ENCODE measurements around the gene ST8SIA1. TPM values are rescaled to one million over a fixed set of nuclear protein-coding genes. Genes with fewer than 3 reads are reported as not detected.
A peak's percentile ranks its signal among the peaks of the same experiment; 100 is the strongest.

Gene ST8SIA1
- total and polyA plus RNA-seq, 10 donors = 1.7 to 12.2 (median 5.0) TPM

DNA sequence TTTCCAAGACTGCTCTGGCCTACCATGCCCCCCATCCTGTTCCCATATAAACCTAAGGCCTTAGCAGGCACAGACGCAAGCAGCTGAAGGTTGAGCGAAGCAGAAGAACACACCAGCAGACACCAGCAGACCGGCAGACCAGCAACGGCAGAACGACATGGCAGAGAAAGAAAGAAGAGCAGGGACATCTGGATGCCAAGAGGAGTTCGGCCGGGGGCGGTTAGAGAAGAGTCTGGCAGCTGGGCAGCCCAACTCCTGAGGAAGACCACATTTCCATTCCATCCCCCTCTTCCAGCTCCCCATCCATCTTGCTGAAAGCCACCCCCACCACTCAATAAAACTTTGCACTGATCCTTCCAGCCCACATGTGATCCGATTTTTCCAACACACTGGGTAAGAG lies 5.2 kb upstream of the ST8SIA1 start:
- no peak for TF ChIP-seq POLR2A (IDR thresholded peaks at IDR 0.05)
- 70 to 92% (median 91%) methylated on average over 9 of the region's 9 CpGs for WGBS, 5 donors

DNA sequence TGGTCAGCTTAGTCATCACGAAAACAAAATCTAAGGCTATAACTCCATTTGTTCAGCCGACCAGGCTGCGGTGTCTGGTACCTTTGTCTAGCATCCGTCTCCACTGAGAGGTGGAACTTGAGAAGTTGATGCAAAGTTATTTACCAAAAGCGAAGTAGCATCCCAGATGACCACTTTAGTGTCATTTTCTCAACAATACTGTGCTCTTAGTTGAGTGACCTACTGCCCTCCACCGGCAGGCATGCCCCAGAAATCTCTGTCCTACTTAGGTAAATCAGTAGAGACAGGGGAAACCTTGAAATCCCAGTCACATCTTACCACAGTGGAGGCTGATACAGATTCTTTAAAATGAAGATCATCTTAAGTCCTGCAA lies 1.3 kb upstream of the ST8SIA1 start:
- Histone ChIP-seq H3K4me1 (peaks cover 5 to 41% (median 21%) of the 10 kb centered on the region in 6 donors), H3K4me3 (peak overlapping the region in 6 of 8 donors; percentile 47 to 75 (median 54)), H3K9me3 (no peaks in the 10 kb centered on the region), H3K27me3 (replicated peaks in 1 of 7) (peaks cover 0 to 55% (median 35%) of the 10 kb centered on the region in 7 donors), H3K36me3 (no peaks in the 10 kb centered on the region), H3K27ac (peak overlapping the region in 4 of 8 donors; percentile 67 to 83 (median 77))
- DNase-seq = no peak
- TF ChIP-seq POLR2A (IDR thresholded peaks at IDR 0.05) (no peak), POLR2AphosphoS5 (IDR thresholded peaks at IDR 0.05) (no peak)
- TF ChIP-seq, protein P1, sequence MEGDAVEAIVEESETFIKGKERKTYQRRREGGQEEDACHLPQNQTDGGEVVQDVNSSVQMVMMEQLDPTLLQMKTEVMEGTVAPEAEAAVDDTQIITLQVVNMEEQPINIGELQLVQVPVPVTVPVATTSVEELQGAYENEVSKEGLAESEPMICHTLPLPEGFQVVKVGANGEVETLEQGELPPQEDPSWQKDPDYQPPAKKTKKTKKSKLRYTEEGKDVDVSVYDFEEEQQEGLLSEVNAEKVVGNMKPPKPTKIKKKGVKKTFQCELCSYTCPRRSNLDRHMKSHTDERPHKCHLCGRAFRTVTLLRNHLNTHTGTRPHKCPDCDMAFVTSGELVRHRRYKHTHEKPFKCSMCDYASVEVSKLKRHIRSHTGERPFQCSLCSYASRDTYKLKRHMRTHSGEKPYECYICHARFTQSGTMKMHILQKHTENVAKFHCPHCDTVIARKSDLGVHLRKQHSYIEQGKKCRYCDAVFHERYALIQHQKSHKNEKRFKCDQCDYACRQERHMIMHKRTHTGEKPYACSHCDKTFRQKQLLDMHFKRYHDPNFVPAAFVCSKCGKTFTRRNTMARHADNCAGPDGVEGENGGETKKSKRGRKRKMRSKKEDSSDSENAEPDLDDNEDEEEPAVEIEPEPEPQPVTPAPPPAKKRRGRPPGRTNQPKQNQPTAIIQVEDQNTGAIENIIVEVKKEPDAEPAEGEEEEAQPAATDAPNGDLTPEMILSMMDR (IDR thresholded peaks at IDR 0.05 in 8 of 11, conservative IDR thresholded peaks at IDR 0.05 in 3 of 11) = no peak
- 3 to 6% (median 4%) methylated on average over 6 of the region's 6 CpGs for WGBS, 5 donors
- intact Hi-C loops (cut with DNase I; ENCODE audit: low total_unique reads) = no loop called here

More for the DNA sequence above, 5.2 kb upstream of the ST8SIA1 start:
- Histone ChIP-seq H3K4me3 (no peak overlapping the region), H3K27ac (no peak overlapping the region), H3K9me3 (peaks cover 0 to 5% (median 0%) of the 10 kb centered on the region in 8 donors), H3K4me1 (peaks cover 0 to 17% (median 8%) of the 10 kb centered on the region in 6 donors), H3K27me3 (replicated peaks in 1 of 7) (peaks cover 0 to 25% (median 15%) of the 10 kb centered on the region in 7 donors), H3K36me3 (no peaks in the 10 kb centered on the region)
- intact Hi-C loops (cut with DNase I; ENCODE audit: low total_unique reads) = no loop called here
- DNase-seq = no peak

DNA sequence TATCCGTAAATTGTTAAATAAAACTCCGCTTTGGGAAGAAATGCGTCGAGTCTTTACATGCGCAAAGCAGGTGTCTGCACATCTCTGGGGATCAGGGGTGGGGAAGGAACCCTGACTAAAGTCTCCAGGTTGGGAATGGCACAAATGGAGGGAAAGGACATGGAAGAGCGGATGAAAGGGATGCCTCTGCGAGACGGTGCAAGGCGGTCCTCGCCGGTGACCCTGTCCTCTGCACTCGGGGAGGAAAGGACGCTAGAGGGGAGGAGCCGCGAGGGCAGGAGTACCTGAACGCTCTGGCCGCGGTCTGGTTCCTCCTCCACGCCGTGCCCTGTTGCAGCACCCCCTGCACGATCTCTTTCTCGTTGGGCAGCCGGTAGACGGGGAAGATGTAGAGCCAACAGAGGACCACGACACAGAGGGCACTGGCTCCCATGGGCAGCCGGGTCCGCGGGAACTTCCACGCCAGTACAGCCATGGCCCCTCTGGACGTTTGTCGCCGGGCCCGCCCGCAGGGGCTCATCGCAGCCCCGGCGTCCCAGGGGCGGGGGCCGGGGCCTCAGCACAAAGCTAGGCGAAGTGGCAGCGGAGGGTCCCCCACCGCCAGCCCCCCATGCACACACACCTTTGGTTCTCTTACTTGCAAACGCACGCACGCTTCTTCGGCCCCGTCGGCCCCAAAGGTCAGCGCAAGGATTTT lies 646 bp downstream of the ST8SIA1 start:
- TF ChIP-seq POLR2A (IDR thresholded peaks at IDR 0.05) = no peak
- no peak for TF ChIP-seq POLR2AphosphoS5 (IDR thresholded peaks at IDR 0.05)
- TF ChIP-seq, protein P1 (IDR thresholded peaks at IDR 0.05 in 8 of 11, conservative IDR thresholded peaks at IDR 0.05 in 3 of 11) = no peak
- no peaks in the 10 kb centered on the region for H3K36me3 ChIP-seq
- peak overlapping the region; percentile 47 to 75 (median 52) for H3K4me3 ChIP-seq
- H3K27ac ChIP-seq = peak overlapping the region in 3 of 8 donors; percentile 75 to 83 (median 79)
- WGBS, 5 donors = 3 to 7% (median 5%) methylated on average over 41 to 49 of the region's 49 CpGs
- no peaks in the 10 kb centered on the region for H3K9me3 ChIP-seq
- H3K4me1 ChIP-seq = peaks cover 5 to 37% (median 21%) of the 10 kb centered on the region in 6 donors
- DNase-seq = peak; percentile 80
- intact Hi-C loops (cut with DNase I; ENCODE audit: low total_unique reads) = no loop called here
- H3K27me3 ChIP-seq (replicated peaks in 1 of 7) = peaks cover 0 to 55% (median 35%) of the 10 kb centered on the region in 7 donors

DNA sequence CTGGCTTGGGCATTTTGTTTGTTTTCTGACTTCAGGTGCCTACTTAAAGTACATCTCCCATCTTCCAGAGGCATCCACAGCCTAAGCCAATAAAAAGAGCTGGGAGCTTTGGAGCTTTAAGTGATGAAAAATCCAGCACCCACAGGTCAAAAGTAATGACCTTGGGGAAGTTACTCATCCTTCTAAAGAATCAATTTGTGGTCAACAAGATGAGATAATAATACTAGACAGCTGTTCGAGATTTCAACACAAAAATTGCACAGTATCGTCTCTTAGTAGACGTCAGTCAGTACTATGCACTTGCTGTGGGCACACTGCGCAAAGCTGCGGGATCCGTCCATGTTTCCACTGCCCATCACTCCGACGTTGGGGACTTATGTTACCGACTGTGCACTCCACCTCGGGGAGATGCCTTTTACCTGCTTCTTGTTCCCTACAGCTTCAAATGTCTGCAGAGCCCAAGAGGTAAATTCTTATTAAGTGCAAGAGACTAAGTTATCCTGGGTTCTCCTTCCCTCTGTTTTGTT lies 1.3 kb downstream of the ST8SIA1 start:
- Histone ChIP-seq H3K4me1 (peaks cover 5 to 37% (median 21%) of the 10 kb centered on the region in 6 donors), H3K27me3 (replicated peaks in 1 of 7) (peaks cover 0 to 55% (median 35%) of the 10 kb centered on the region in 7 donors), H3K27ac (peak overlapping the region in 1 of 8 donors; percentile 83), H3K4me3 (peak overlapping the region; percentile 47 to 75 (median 52)), H3K9me3 (no peaks in the 10 kb centered on the region), H3K36me3 (no peaks in the 10 kb centered on the region)
- WGBS, 5 donors = 11 to 43% (median 30%) methylated on average over 10 of the region's 10 CpGs
- TF ChIP-seq POLR2AphosphoS5 (IDR thresholded peaks at IDR 0.05) (no peak), POLR2A (IDR thresholded peaks at IDR 0.05) (no peak)
- TF ChIP-seq, protein P1 (IDR thresholded peaks at IDR 0.05 in 8 of 11, conservative IDR thresholded peaks at IDR 0.05 in 3 of 11) = no peak
- intact Hi-C loops (cut with DNase I; ENCODE audit: low total_unique reads) = no loop called here
- peak; percentile 54 for DNase-seq
